ENCODE data around the gene ANKRD22.

The ANKRD22 gene

GRCh38 chr10:88833156-88833555 is 18.5 kb downstream of the ANKRD22 start:
- no peaks in the 10 kb centered on the region for H3K27me3 ChIP-seq (ENCODE audit: insufficient read depth, low read length, poor library complexity, severe bottlenecking)
- no peaks in the 10 kb centered on the region for H4K20me1 ChIP-seq (ENCODE audit: insufficient read depth, low read length, poor library complexity, severe bottlenecking)
- H2AFZ ChIP-seq (ENCODE audit: low read length) = peak overlapping the region; percentile 72
- peak overlapping the region; percentile 33 for H3K9ac ChIP-seq (ENCODE audit: low read depth, low read length, poor library complexity, severe bottlenecking)
- H3K9me2 ChIP-seq (replicated peaks; ENCODE audit: low read depth, low read length) = no peaks in the 10 kb centered on the region
- no peaks in the 10 kb centered on the region for H3F3A ChIP-seq (ENCODE audit: low read depth)
- H3K4me1 ChIP-seq (ENCODE audit: insufficient read depth, low read length, poor library complexity, severe bottlenecking) = peaks cover 45% of the 10 kb centered on the region
- H3K36me3 ChIP-seq (ENCODE audit: insufficient read depth, low read length) = no peaks in the 10 kb centered on the region
- H3K9me3 ChIP-seq (ENCODE audit: insufficient read depth, low read depth, low read length) = no peaks in the 10 kb centered on the region
- H3K4me2 ChIP-seq (ENCODE audit: low read depth, low read length, poor library complexity, severe bottlenecking) = peak overlapping the region; percentile 55
- no peak for TF ChIP-seq EZH2phosphoT487 (IDR thresholded peaks at IDR 0.05; ENCODE audit: borderline replicate concordance)
- TF ChIP-seq CTCF (conservative IDR thresholded peaks at IDR 0.05; ENCODE audit: low read length) = no peak
- no peaks in the 10 kb centered on the region for H3K79me2 ChIP-seq (ENCODE audit: insufficient read depth, low read length)
- H3K4me3 ChIP-seq (ENCODE audit: low read length, poor library complexity, severe bottlenecking) = peak overlapping the region; percentile 28

GRCh38 chr10:88832376-88832775 is 19.3 kb downstream of the ANKRD22 start:
- Histone ChIP-seq H3K9me2 (replicated peaks; ENCODE audit: low read depth, low read length) (no peaks in the 10 kb centered on the region), H3K4me3 (ENCODE audit: low read length, poor library complexity, severe bottlenecking) (no peak overlapping the region), H3K27me3 (ENCODE audit: insufficient read depth, low read length, poor library complexity, severe bottlenecking) (no peaks in the 10 kb centered on the region), H4K20me1 (ENCODE audit: insufficient read depth, low read length, poor library complexity, severe bottlenecking) (no peaks in the 10 kb centered on the region), H3F3A (ENCODE audit: low read depth) (no peaks in the 10 kb centered on the region), H3K79me2 (ENCODE audit: insufficient read depth, low read length) (no peaks in the 10 kb centered on the region), H3K9ac (ENCODE audit: low read depth, low read length, poor library complexity, severe bottlenecking) (no peak overlapping the region), H3K36me3 (ENCODE audit: insufficient read depth, low read length) (no peaks in the 10 kb centered on the region), H3K4me2 (ENCODE audit: low read depth, low read length, poor library complexity, severe bottlenecking) (peak overlapping the region; percentile 55), H2AFZ (ENCODE audit: low read length) (no peak overlapping the region; the same call in 1 of the 2 replicates), H3K4me1 (ENCODE audit: insufficient read depth, low read length, poor library complexity, severe bottlenecking) (peaks cover 49% of the 10 kb centered on the region), H3K9me3 (ENCODE audit: insufficient read depth, low read depth, low read length) (no peaks in the 10 kb centered on the region)
- TF ChIP-seq EZH2phosphoT487 (IDR thresholded peaks at IDR 0.05; ENCODE audit: borderline replicate concordance) (no peak), CTCF (conservative IDR thresholded peaks at IDR 0.05; ENCODE audit: low read length) (no peak)

- Histone ChIP-seq H3K27me3 (ENCODE audit: insufficient read depth, low read length, poor library complexity, severe bottlenecking) (no peaks in the 10 kb centered on the region), H3K9ac (ENCODE audit: low read depth, low read length, poor library complexity, severe bottlenecking) (no peak overlapping the region), H3F3A (ENCODE audit: low read depth) (no peaks in the 10 kb centered on the region), H3K79me2 (ENCODE audit: insufficient read depth, low read length) (no peaks in the 10 kb centered on the region), H3K4me3 (ENCODE audit: low read length, poor library complexity, severe bottlenecking) (no peak overlapping the region), H3K4me2 (ENCODE audit: low read depth, low read length, poor library complexity, severe bottlenecking) (peak overlapping the region; percentile 21), H2AFZ (ENCODE audit: low read length) (peak overlapping the region; percentile 13; the same call in 1 of the 2 replicates), H3K9me2 (replicated peaks; ENCODE audit: low read depth, low read length) (no peaks in the 10 kb centered on the region), H3K36me3 (ENCODE audit: insufficient read depth, low read length) (no peaks in the 10 kb centered on the region), H4K20me1 (ENCODE audit: insufficient read depth, low read length, poor library complexity, severe bottlenecking) (no peaks in the 10 kb centered on the region), H3K9me3 (ENCODE audit: insufficient read depth, low read depth, low read length) (no peaks in the 10 kb centered on the region), H3K4me1 (ENCODE audit: insufficient read depth, low read length, poor library complexity, severe bottlenecking) (peaks cover 49% of the 10 kb centered on the region)
- no peak for TF ChIP-seq CTCF (conservative IDR thresholded peaks at IDR 0.05; ENCODE audit: low read length)
- no peak for TF ChIP-seq EZH2phosphoT487 (IDR thresholded peaks at IDR 0.05; ENCODE audit: borderline replicate concordance)
Measured at GRCh38 chr10:88831709-88832108, 19.9 kb downstream of the ANKRD22 start.
